ENCODE data around the gene GATAD2A.

DNA sequence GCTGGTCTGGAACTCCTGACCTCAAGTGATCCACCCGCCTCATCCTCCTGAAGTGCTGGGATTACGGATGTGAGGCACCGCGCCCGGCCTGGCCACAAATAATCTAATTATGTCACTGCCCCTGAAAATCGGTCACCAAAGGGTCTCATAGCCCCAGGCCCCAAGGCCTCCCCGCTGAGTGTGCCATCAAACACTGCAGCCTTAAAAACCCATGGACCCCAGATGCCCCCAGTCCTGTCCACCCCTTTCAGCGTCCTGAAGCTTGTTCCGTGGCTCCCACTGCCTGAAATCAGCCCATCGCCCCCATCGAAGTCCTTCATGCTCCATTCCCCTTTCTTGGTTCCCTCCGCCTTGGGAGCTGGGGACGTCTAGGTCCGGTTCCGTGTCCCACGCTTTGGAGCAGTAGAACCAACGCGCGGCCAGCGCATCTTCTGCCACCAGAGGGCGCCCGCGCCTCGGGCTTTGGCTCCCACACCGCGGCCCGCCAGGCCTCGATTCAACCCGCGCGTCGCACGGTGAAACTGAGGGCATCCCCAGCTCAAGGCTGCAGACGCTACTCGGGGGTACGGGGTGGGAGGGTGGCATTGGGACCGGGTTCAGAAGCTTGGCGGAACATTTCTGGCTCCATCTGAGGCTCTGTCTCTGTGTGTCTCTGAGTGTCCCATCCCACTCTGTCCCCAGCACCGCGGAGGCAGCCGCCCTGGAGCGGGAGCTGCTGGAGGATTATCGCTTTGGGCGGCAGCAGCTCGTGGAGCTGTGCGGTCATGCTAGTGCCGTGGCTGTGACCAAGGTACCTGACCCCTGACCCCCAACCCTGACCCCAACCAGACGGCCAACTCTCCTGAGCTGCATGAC, 126.7 kb downstream of the GATAD2A start:
- TF ChIP-seq, protein P1, sequence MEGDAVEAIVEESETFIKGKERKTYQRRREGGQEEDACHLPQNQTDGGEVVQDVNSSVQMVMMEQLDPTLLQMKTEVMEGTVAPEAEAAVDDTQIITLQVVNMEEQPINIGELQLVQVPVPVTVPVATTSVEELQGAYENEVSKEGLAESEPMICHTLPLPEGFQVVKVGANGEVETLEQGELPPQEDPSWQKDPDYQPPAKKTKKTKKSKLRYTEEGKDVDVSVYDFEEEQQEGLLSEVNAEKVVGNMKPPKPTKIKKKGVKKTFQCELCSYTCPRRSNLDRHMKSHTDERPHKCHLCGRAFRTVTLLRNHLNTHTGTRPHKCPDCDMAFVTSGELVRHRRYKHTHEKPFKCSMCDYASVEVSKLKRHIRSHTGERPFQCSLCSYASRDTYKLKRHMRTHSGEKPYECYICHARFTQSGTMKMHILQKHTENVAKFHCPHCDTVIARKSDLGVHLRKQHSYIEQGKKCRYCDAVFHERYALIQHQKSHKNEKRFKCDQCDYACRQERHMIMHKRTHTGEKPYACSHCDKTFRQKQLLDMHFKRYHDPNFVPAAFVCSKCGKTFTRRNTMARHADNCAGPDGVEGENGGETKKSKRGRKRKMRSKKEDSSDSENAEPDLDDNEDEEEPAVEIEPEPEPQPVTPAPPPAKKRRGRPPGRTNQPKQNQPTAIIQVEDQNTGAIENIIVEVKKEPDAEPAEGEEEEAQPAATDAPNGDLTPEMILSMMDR (conservative IDR thresholded peaks at IDR 0.05; ENCODE audit: low read length): peak; percentile 89
- TF ChIP-seq EZH2phosphoT487 (IDR thresholded peaks at IDR 0.05; ENCODE audit: borderline replicate concordance): no peak

Data from Loucy (cell line).